Posterior cingulate gyrus (tissue), 11 donors: ENCODE results near the gene TTLL10.
"Not testable (repeated sequence)": the region's sequence is repeated elsewhere in the genome, so short reads cannot be mapped to it uniquely, and the experiment has no call there.

ENCODE experiments used
- DNase-seq, 10 donors: peaks; one replicate each; pipeline versions ENCODE4 v3.0.0 to v3.0.0-alpha.2; 2020 to 2021; ENCODE audit warnings: mixed read lengths in 3 of 10
- intact Hi-C: fragments of 100-400 bp; cut with DNase I; formaldehyde crosslinking; loops from one replicate; pipeline ENCODE4 v1.15.1; 2023

The TTLL10 gene

DNA sequence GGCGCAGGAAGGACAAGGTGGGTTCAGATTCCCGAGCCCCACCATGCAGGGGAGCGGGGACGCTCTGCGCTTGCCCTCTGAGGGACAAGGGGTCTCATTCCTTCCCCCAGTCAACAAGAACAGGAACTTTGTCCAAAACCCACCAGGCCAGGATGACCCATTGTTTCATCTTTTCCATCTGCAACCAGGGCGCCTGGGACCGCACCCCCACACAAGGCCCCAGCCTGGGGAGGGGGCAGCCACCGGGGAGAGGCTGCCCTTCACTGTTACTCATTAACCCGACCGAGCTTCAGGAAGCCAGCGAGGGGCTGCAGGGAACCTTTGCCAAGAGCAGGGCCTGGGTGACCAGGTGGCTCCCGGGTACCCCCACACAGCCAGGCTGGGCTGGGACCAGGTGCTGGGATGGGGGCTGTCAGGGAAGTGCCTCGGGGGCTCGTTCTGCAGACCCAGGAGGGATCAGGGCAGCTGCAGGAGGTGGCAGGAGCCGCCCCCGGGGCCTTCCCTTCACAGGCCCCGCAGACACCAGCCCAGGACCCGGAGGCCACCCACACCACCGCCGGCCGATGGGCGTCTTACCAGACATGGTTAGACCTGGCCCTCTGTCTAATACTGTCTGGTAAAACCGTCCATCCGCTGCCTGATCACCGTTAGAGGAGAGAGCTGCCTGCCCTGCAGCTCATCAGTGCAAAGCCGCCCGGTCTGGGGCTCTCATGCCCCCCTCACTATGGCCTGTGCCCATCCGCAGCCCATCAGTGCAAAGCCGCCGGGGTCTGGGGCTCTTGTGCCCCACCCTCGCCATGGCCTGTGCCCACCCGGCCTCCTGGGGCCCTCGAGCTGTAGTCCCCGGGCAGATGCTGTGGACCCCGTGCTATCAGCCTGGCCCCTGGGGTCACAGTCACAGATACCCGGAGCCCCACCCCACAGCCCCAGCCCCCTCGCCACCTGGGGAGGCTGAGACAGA, 4.9 kb upstream of the TTLL10 start:
- DNase-seq, result peak in 3 of 10 donors; percentile 58 to 67 (median 59)
- intact Hi-C loops, result no loop called here

DNA sequence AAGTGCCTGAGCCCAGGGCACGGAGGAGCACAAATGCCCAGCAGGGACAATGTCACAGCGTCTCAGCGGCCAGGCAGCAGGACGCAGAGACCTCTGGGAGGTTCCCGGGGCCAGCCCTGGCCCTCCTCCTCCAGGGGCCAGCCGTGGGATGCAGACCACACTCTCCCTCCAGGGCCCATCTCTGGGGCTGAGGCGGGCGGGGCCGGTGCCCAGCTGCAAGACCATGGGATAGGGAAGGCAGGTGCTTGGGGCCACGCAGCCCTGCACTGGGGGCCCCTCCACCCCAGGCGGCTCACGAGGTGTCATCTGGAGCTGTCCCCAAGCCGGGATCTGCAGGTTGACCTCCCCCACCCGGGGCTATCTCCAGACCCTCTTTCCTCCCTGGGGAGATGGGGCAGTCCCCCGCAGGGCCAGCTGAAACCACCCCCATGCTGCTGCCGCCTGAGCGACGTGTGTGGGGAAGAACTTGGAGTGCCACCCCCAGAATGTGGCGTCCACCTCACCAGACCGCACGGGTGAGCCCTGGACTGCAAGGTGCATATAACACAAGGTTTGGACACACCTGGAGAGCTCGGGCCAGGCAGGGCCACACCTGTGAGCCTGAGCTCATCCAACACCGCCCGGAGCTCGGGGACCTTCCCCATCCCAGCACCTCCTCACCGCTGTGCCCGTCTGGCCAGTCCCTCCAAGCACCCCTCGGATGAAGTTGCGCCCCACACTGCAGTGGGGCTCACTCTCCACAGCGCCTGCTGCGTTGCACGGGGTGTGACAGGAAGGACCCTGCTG, 4.1 kb upstream of the TTLL10 start:
- intact Hi-C loops, result no loop called here
- peak in 4 of 10 donors; percentile 20 to 77 (median 72) for DNase-seq

DNA sequence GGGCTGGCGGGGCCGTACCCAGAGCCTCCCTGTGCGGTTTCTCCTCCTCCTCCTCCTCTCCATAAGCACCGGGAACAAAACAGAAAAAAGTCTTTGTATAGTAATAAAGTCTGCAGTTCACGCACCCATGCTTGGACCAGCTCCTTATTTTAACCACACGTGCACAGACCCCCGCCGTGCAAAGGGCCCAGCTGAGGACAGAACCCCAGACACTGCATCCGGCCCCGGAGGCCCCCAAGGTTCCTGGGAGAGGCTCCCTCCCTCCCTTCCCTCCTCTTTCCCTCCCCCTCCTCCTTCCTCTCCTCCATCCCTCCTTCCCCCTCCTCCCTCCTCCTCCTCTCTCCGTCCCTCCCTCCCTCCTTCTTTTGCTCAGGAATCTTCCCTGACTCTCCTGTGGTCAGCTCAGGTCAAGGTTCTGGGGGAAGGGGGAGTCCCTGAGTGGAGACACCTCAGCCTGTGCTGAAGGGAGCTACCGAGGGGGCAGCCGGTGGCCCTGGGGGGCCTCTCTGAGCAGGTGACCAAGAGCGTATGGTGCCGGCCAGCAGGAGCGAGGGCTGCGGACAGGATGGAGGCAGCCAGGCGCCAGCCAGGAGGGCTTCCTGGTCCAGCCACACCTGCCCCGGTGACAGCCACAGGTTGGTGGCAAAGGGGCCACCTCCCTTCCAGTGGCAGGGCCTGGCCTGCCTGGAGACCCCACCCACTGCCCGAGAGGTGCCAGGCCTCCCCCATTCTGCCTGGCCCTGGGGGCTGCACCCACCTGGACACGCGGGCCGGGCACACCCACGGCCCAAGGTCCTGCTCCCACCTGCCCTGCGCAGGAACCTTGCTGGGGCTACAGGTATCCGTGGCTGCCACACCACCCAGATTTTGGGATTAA, 3.2 kb upstream of the TTLL10 start:
- intact Hi-C loops, result no loop called here
- DNase-seq, result peak in 4 of 10 donors; percentile 13 to 73 (median 54)

DNA sequence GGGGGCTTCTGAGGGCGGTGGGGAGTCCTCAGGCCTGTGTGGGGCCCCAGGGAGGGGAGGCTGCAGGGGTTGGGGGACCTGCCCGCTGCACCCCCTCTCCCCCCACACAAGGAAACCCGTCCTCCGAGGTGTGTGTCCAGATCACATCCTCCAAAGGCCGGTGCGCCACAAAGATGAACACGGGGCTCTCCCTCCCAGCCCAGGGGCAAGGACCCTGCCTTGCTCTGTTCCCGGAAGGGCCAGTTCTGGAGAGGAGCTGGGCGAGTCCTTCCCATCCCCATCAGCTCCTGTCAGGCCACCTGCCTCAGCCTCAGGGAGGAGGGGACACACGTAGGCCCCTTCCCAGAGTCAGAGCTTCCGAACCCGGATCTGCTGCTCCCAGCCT, 2.5 kb upstream of the TTLL10 start:
- DNase-seq, result peak in 4 of 10 donors; percentile 21 to 58 (median 44)
- intact Hi-C loops, result no loop called here

DNA sequence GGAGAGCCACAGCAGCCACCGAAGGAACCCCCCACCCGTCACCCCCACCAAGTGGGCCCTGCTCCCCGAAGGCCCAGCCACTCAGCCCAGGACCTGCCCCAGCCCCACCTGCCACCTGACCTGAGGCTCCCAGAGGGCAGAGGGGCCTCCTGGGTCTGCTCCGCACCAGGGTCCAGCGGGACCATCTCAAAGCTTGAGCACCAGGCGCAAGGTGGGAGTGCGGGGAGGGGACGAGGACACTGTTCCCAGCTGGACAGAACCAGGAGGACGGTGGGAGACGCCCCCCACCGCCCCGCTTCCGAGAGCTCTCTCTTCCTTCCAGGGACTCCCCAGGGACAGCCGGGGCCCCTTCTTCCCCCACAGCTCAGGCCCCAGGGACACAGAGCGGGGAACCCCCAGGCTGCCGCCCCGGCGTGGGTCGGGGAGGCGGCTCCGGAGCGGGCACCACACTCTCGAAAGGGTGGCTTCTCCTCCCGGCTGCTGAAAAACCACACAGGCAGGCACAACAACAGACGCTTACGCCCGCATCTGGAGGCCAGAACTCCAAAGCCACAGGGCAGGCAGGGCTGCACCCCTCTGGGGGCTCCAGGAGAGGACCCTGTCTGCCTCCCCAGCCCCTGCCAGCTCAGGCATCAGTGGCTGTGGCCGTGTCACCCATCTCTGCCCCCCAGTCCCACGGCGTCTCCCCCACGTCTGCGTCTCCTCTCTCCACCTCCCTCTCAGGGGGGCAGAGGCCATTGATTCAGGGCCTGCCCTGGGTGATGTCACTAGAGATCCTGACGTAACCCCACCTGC, 1.9 kb upstream of the TTLL10 start:
- DNase-seq, result peak in 4 of 10 donors; percentile 16 to 73 (median 66)
- intact Hi-C loops, result no loop called here

DNA sequence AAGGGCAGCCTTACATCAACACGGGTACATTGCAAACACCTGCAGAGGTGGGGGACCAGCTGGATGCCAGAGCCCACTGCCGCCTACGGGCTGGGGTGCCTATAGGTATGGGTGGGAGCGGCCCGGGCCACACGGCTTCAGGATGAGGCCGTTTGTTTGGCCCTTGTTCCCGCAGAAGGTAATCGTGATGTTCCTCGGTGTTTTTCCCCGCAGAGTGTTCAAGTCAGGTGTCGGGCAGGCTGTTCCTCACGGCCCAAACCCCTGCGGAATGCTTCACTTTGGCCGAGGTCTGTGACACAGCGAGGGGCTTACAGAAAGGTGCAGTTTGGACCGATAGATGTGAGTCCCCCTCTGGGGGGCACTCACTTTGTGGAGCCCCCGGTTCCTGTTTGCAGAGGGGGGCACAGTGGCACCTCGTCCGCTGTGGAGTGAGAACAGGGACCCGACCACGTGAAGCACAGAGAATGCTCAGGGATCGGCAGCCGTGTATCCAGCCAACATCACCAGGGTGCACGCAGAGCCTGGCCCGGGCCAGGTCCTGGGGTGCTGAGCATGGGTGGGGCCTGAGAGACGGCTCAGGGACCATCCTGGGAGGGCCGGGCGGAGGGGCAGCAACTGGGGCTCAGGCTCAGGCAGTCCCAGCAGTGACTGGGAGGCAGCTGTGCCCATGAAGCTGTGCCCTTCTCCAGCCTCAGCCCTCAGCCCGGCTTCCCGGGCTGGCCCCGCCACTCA, 453 bp upstream of the TTLL10 start:
- peak in 4 of 10 donors; percentile 21 to 75 (median 66) for DNase-seq
- intact Hi-C loops, result no loop called here

DNA sequence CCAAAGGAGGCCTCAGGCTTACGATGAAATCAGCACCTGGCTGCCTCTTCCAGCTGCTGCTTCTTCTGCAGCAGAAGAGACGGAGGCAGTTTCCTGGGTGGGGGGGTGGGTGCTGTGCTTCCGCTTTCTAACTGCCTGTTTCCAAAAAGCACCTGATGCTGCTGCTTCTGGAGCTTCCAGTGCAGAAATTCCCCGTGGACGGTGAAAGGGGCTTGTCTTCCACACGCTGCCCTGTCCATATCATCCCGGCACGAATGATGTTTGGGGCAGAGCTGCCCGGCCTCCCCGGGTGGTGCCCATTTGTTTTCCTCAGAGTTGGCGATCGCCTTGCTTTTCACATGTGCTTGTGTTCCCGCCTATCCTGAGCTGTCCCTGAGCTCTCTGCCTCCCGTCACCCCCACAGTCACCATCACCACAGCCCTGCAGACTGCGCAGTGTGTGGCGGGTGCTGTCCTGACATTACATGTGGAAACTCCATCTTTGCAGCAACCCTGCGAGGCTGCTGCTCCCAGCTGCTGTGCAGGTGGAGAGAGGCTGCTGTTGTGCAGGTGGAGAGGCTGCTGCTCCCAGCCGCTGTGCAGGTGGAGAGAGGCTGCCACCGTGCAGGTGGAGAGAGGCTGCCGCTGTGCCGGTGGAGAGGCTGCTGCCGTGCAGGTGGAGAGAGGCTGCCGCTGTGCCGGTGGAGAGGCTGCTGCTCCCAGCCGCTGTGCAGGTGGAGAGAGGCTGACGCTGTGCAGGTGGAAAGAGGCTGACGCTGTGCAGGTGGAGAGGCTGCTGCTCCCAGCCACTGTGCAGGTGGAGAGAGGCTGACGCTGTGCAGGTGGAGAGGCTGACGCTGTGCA, 1.8 kb downstream of the TTLL10 start:
- DNase-seq, result peak in 3 of 10 donors; percentile 32 to 77 (median 49)
- intact Hi-C loops, result no loop called here

DNA sequence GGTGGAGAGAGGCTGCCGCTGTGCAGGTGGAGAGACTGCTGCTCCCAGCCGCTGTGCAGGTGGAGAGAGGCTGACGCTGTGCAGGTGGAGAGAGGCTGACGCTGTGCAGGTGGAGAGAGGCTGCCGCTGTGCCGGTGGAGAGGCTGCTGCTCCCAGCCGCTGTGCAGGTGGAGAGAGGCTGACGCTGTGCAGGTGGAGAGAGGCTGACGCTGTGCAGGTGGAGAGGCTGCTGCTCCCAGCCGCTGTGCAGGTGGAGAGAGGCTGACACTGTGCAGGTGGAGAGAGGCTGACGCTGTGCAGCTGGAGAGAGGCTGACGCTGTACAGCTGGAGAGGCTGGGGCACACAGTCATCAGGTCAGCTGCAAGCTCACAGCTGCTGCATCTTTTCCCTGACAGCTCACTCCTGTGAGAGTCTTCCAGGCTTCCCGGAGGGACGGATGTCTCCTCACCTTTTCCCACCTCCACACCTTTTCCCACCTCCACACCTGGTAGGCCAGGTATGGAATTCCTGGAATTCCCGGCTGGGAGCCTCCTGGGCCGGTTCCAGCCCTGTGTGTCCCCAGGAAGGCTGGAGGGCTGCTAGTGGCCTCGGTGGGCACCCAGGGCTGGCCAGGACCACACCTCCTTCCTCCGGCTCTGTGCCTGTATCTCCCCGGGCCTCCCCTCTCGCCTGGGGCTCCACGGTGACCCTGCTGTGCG, 2.5 kb downstream of the TTLL10 start:
- DNase-seq, result peak in 4 of 10 donors; percentile 12 to 73 (median 43)

DNA sequence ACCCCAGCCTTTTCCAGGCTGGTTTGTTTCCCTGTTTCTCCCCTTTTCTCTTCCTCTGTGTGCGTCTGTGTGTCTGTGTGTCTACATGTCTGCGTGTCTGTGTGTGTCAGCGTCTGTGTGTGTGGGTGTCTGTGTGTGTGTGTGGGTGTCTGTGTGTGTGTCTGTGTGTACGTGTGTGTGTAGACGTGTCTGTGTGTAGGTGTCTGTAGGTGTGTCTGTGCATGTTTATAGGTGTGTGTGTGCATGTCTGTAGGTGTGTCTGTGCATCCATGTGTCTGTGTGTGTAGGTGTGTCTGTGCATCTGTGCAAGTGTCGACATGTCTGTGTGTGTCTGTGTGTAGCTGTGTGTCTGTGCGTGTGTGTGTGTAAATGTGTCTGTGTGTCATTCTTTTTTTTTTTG, 3.3 kb downstream of the TTLL10 start:
- intact Hi-C loops, result no loop called here

More for the DNA sequence above, 2.5 kb downstream of the TTLL10 start:
- intact Hi-C loops, result not testable (repeated sequence)

DNA sequence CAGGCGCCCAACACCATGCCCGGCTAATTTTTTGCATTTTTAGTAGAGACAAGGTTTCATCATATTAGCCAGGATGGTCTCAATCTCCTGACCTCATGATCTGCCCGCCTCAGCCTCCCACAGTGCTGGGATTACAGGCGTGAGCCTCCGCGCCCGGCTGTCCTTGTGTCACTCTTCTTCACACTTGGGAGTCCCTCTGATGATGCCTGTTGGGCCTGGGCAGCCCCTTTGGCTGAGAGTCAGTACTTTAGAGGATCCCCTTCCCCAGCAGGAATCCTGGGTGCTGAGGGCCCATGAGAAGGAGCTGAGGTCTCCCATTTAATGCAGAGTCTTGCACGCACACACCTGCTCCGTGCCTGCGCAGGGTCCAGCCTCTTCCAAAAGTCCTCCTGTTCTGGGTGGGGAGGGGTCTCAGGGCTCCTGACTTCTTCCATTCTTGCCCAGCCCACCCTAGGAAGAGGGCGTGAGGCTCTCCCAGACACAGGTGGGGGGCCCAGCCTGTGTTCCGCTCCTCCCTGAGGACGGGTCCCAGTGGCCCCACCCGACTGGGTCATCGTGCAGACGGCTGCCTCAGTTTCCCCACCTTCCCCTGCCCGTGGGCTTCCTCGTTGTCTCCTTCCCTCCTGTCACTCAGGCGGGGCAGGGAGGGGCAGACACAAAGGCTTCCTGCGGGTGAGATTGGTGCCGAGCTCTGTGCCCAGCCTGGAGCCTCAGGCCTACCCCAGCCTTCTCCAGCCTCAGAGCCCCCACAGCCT, 3.9 kb downstream of the TTLL10 start:
- DNase-seq, result peak in 4 of 10 donors; percentile 13 to 66 (median 43)
- intact Hi-C loops, result no loop called here

More for the DNA sequence above, 3.3 kb downstream of the TTLL10 start:
- DNase-seq, result peak in 2 of 10 donors; percentile 2

DNA sequence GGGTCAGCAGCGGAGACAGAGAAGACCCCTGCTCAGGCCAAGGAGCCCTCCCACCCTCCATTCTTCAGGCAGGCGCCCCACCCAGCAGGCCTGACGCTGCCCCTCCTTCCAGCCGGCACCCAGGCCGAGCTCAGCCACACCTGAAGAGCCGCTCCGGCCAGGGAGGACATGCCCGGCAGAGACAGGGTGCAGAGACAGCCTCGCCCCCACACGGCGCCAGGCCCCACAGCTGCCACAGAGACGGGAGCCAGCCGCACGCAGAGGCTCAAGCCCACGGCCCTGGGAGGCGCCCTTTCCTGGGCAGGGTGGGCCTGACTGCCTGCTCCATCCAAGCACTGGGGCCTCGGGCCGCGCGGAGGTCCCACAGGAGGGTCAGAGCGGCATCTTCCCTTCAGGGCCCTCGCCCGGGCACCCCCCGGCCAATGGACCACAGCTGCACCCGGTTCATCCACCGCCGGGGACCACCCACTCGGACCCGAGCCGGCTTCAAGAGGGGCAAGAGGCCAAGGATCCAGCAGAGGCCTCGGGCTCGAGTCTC, 5.2 kb downstream of the TTLL10 start:
- DNase-seq, result peak in 4 of 10 donors; percentile 12 to 73 (median 60)
- intact Hi-C loops, result no loop called here

DNA sequence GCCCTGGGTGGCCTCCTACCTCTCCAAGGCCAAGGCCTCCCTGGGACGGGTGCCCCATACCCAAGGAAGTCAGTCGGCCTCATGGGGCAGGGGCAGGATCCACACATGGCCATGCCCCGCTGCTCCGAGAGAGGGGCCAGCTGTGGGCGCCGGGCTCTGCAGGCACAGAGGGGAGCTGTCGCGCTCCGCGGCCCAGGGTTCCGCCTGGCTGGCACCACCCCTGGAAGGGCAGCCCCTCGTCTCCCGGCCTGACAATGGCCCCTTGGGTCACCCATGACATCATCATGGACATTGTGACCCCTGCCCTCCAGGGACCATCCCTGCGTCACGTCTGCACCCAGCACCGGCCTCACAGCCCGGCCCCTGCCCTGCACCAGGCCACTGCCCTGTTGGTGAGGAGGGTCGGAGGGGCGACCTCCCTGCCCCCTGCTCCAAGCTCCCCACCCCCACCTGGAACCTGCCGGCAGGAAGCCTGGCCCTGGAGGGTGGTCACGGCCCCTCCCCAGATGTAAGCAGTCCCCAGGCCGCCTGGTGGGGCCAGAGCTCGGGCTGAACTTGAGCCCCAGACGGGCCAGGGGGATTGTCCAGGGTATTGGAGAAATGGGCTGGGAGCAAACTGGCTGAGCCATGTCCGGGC, 5.8 kb downstream of the TTLL10 start:
- intact Hi-C loops, result no loop called here
- DNase-seq, result peak in 4 of 10 donors; percentile 26 to 75 (median 56)

DNA sequence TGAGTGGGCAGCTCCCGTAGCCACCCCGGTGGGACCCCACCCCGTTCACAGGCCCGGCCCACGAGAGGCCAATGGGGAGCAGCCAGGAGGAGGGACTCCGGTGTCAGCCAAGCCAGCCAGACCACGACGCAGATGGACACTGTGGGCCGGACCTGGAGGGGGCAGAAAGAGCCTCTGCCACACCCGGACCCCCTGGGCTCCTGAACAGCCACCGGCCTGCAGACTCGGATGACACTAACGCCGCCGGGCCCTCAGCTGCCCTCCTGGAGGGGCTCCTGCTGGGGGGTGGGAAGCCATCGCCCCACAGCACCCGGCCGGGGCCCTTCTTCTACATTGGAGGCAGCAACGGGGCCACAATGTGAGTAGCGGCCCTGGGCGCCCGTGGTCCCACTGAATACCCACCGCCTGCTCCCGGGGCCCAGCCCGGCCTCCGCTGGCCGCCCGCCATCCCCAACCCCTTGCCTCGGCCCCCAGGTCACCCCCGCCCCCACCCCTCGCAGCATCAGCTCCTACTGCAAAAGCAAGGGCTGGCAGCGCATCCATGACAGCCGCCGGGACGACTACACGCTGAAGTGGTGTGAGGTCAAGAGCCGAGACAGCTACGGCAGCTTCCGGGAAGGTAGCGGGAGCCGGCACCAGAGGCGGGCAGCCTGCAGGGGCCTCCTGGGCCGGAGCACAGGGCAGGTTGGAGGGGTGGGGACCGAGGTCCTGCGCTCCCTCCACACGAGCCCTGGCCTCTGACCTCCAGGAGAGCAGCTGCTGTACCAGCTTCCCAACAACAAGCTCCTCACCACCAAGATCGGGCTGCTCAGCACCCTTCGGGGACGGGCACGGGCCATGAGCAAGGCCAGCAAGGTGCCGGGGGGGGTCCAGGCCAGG, 6.5 kb downstream of the TTLL10 start:
- DNase-seq, result peak in 5 of 10 donors; percentile 3 to 76 (median 62)
- intact Hi-C loops, result no loop called here

DNA sequence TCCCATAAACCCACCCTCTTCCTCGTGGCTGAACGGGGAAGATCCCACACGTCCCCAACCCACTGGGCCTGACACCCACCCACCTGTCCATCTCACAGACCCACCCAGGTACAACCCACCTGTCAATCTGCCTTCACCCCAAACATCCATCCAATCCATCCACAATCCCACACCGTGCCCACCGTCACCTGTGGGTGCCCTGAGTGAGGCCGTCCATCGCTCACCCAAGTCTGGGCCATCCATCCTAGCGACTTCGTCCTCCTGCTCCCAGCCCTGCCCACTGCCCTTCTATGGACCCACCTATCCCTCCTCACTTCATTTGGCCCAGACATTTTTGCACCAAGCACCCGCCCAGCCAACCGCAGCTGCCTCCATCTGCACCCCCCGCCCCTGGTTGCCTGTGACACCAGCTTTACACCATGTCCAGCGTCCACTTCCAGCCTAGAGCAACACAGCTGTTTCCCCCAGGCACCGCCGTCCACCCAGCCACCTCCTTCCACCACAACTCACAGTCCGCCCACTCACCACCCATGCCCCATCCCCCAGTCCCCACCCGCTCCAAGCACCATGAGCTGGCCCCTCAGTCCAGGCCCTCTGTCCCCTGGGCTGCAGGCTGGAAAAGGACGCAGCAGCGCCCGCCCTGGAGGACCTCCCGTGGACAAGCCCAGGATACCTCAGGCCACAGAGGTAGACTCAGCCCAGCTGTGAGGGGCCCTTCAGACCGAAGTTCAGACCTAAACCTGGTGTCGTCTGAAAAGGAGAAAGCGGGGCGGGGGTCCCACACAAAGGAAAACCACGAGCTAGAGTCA, 7.7 kb downstream of the TTLL10 start:
- peak in 5 of 10 donors; percentile 4 to 69 (median 61) for DNase-seq
- intact Hi-C loops, result no loop called here
